RWPE2 (cell line): ENCODE data around the gene AAMP.
"Not testable (repeated sequence)": the region's sequence is repeated elsewhere in the genome, so short reads cannot be mapped to it uniquely, and the experiment has no call there.

ENCODE experiments used
- ATAC-seq: fragments of 200-7000 bp; cut with Tn5 transposase; 3 replicates; pipeline ENCODE4 v1.9.1; 2021; ENCODE audit warnings: low read depth
- DNase-seq: peaks from one replicate; pipeline ENCODE4 v3.0.0-alpha.2; 2020; ENCODE audit warnings: low spot score
- H3K27ac ChIP-seq: fragments of 450-650 bp; 2 replicates; pipeline ENCODE4 v1.5.1; 2017; ENCODE audit warnings: mild to moderate bottlenecking; ENCODE audit not compliant: poor library complexity, severe bottlenecking
- H3K27me3 ChIP-seq: fragments of 250-450 bp; sonication (Bioruptor Pico); 2 replicates; pipeline ENCODE4 v1.5.1; 2021; ENCODE audit warnings: mild to moderate bottlenecking, moderate library complexity; ENCODE audit not compliant: insufficient read depth, poor library complexity, severe bottlenecking
- H3K36me3 ChIP-seq: fragments of 250-450 bp; sonication (Bioruptor Pico); 2 replicates; pipeline ENCODE4 v1.5.1; 2020; ENCODE audit warnings: low read depth, mild to moderate bottlenecking, moderate library complexity
- H3K4me1 ChIP-seq: fragments of 250-450 bp; sonication (Bioruptor Pico); 2 replicates; pipeline ENCODE4 v1.5.1; 2021; ENCODE audit warnings: mild to moderate bottlenecking, moderate library complexity; ENCODE audit not compliant: insufficient read depth, poor library complexity, severe bottlenecking
- H3K4me3 ChIP-seq: fragments of 250-450 bp; sonication (Bioruptor Pico); 2 replicates; pipeline ENCODE4 v1.5.1; 2021; ENCODE audit warnings: mild to moderate bottlenecking, moderate library complexity; ENCODE audit not compliant: severe bottlenecking
- H3K9me3 ChIP-seq: fragments of 250-450 bp; sonication (Bioruptor Pico); 2 replicates; pipeline ENCODE4 v1.5.1; 2021; ENCODE audit warnings: mild to moderate bottlenecking, moderate library complexity; ENCODE audit not compliant: severe bottlenecking
- TF ChIP-seq, protein P1 (sequence below): fragments of 450-650 bp; IDR thresholded peaks from one replicate; pipeline ENCODE4 v1.5.1; 2017; ENCODE audit warnings: mild to moderate bottlenecking, moderate library complexity; ENCODE audit not compliant: poor library complexity, severe bottlenecking

AAMP gene

DNA sequence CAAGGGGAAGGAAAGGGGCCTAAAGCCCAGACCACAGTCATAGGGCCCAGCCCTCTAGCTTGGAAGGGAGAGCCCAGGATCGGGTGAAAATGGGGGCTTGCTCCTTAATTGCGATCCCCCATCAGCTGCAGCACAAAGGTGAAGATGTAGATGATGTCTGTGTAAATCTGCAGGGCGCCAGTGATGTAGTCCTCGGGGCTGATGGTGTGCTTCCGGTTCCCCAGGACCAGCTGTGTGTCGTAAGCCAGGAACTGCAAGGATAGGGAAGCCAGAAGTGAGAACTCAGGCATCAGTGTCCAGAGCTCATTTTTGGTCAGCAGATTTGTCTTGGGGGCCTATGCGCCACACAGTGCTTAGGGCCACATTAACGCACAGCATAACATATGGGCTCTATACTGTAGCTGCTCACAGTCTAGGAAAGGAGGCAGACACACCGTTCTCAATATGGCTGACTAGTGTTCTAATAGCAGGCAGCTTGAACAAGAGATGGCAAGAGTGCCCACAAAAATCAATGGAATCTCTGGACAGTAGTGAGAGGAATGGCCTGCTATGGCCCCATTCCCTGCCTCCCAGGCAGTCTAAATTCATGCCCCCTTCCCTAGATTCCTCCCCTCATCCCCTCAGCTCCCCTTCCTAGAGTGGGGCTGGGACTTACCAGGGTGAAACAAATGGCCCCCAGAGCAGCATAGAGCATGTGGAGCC, 5.6 kb upstream of the AAMP start:
- Histone ChIP-seq H3K27me3 (no peaks in the 10 kb centered on the region), H3K27ac (no peak overlapping the region), H3K9me3 (no peaks in the 10 kb centered on the region), H3K36me3 (peaks cover 85% of the 10 kb centered on the region), H3K4me3 (no peak overlapping the region), H3K4me1 (peaks cover 18% of the 10 kb centered on the region)
- ATAC-seq = no peak
- DNase-seq = no peak
- TF ChIP-seq, protein P1, sequence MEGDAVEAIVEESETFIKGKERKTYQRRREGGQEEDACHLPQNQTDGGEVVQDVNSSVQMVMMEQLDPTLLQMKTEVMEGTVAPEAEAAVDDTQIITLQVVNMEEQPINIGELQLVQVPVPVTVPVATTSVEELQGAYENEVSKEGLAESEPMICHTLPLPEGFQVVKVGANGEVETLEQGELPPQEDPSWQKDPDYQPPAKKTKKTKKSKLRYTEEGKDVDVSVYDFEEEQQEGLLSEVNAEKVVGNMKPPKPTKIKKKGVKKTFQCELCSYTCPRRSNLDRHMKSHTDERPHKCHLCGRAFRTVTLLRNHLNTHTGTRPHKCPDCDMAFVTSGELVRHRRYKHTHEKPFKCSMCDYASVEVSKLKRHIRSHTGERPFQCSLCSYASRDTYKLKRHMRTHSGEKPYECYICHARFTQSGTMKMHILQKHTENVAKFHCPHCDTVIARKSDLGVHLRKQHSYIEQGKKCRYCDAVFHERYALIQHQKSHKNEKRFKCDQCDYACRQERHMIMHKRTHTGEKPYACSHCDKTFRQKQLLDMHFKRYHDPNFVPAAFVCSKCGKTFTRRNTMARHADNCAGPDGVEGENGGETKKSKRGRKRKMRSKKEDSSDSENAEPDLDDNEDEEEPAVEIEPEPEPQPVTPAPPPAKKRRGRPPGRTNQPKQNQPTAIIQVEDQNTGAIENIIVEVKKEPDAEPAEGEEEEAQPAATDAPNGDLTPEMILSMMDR = no peak

DNA sequence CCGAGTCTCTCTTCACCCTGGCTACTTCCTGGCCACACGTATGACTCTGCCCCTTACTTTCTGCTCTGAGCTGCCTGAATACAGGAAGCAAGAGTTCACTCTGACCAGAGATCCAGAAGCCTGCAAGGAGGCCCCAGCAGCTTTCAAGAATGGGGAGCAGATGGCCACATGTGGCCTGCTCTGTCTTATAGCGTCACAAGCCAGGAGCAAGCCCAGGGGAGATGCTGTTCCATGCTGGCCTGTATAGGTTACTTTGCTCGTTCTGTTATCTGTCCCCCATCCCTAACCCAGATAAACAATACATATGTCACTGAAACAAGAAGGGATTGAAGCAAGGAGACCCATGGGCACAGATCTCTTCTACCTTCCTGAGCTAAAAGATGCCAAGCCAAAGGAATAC, 4.6 kb upstream of the AAMP start:
- Histone ChIP-seq H3K4me3 (no peak overlapping the region), H3K9me3 (no peaks in the 10 kb centered on the region), H3K4me1 (peaks cover 18% of the 10 kb centered on the region), H3K27ac (peak overlapping the region; percentile 62), H3K27me3 (no peaks in the 10 kb centered on the region), H3K36me3 (peaks cover 76% of the 10 kb centered on the region)
- TF ChIP-seq, protein P1 = no peak
- DNase-seq (no peak), ATAC-seq (no peak)

DNA sequence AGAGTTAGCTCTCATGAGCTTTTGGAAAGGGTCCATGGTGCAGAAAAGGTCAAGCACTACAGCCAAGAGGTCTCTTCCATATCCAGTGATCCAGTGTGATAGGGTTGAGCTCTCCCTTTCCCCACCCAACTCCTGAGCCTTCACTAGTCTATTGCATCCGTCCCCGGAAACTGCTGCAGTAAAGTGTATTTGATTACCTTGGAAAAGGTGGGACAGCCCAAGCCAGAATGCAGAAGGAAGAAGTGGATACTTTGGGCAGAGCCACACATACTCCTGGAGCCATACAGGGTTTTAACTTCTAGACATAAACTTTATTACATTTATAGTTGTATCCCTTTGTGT, 3.9 kb upstream of the AAMP start:
- peaks cover 18% of the 10 kb centered on the region for H3K4me1 ChIP-seq
- peaks cover 73% of the 10 kb centered on the region for H3K36me3 ChIP-seq
- H3K27ac ChIP-seq = peak overlapping the region; percentile 62
- no peak overlapping the region for H3K4me3 ChIP-seq
- no peaks in the 10 kb centered on the region for H3K27me3 ChIP-seq
- TF ChIP-seq, protein P1 = no peak
- H3K9me3 ChIP-seq = no peaks in the 10 kb centered on the region
- DNase-seq (no peak), ATAC-seq (no peak)

DNA sequence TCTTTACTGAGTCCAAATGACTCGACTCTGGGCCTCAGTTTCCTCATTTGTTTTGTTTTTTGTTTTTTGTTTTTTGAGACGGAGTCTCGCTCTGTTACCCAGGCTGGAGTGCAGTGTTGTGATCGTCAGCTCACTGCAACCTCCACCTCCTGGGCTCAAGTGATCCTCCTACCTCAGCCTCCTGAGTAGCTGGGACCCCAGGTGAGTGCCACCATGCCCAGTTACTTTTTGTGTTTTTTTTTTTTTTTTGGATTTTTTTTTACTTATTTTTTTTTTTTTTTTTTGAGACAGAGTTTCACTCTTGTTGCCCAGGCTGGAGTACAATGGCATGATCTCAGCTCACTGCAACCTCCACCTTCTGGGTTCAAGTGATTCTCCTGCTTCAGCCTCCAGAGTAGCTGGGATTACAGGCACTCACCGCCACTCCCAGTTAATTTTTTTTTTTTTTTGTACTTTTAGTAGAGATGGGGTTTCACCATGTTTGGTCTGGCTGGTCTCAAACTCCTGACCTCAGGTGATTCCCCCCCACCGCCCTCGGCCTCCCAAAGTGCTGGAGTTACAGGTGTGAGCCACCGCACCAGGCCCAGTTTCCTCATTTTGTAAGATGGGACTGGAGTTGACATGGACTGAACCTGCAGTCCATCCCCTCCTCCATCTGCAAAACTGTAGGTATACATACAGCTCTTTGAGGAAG, 3.4 kb upstream of the AAMP start:
- not testable (repeated sequence) for ATAC-seq, DNase-seq, H3K27me3 ChIP-seq, H3K4me3 ChIP-seq, H3K9me3 ChIP-seq
- Histone ChIP-seq H3K27ac (peak overlapping the region; percentile 62), H3K36me3 (peaks cover 69% of the 10 kb centered on the region), H3K4me1 (peaks cover 18% of the 10 kb centered on the region)

DNA sequence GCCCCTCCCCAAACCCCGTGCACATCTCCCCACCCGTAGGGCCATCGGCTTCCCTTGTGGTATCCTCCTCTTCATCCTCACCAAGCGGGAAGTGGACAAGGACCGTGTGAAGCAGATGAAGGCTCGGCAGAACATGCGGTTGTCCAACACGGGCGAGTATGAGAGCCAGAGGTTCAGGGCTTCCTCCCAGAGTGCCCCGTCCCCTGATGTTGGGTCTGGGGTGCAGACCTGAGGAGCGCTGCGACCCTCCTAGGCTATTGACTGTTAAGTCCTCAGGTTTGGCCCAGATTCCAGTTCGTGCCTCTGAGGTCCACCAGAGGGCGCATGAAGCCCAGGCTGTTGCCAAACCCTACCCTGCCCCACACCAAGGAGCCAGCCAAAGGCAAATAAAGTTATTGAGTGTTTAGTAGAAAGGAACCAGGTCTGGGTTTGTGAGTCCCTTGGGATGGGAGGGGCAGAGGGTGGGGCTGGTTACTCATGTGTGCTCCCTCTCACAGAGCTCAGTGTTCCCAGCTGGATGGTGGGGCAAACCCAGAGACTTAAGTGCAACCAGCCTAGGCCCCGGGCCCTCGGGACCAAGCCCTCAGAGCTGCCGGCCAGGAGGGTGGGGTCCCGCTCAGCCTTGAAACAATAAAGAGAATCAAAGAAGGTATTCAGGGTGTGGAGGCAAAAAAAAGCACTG, 2.7 kb upstream of the AAMP start:
- TF ChIP-seq, protein P1 = peak; percentile 93
- Histone ChIP-seq H3K36me3 (peaks cover 68% of the 10 kb centered on the region), H3K27ac (peak overlapping the region; percentile 62), H3K27me3 (no peaks in the 10 kb centered on the region), H3K9me3 (no peaks in the 10 kb centered on the region), H3K4me3 (no peak overlapping the region), H3K4me1 (peaks cover 18% of the 10 kb centered on the region)
- peak; percentile 73 for ATAC-seq
- peak; percentile 93 for DNase-seq
